Immature natural killer cell (primary cell): Measurements from ENCODE around the gene PABPC1L. TPM values are rescaled to one million over a fixed set of nuclear protein-coding genes. Genes with fewer than 3 reads are reported as not detected.

Source experiments
- DNase-seq, 3 donors: peaks; one replicate each; pipeline ENCODE4 v3.0.0; 2022; ENCODE audit warnings: mixed read lengths in 1 of 3
- H3K27ac Mint-ChIP-seq, 6 donors: one replicate each; pipeline ENCODE4 v1.8.0; 2020; ENCODE audit warnings: mixed read lengths in 6 of 6, mild to moderate bottlenecking in 5 of 6, inconsistent platforms in 4 of 6, moderate library complexity in 3 of 6
- H3K27me3 Mint-ChIP-seq, 3 donors: one replicate each; pipeline ENCODE4 v1.8.0; 2020 to 2021; ENCODE audit warnings: low read depth in 3 of 3, mild to moderate bottlenecking in 3 of 3, mixed read lengths in 3 of 3, moderate library complexity in 3 of 3, inconsistent platforms in 1 of 3
- H3K36me3 Mint-ChIP-seq, 3 donors: one replicate each; pipeline ENCODE4 v1.8.0; 2020; ENCODE audit warnings: mixed read lengths in 3 of 3, inconsistent platforms in 2 of 3, mild to moderate bottlenecking in 2 of 3
- H3K4me1 Mint-ChIP-seq, 2 donors: one replicate each; pipeline ENCODE4 v1.8.0; 2020; ENCODE audit warnings: inconsistent platforms in 2 of 2, mild to moderate bottlenecking in 2 of 2, mixed read lengths in 2 of 2, moderate library complexity in 1 of 2
- H3K4me3 Mint-ChIP-seq, 5 donors: one replicate each; pipeline ENCODE4 v1.8.0; 2020; ENCODE audit warnings: mild to moderate bottlenecking in 5 of 5, mixed read lengths in 5 of 5, inconsistent platforms in 3 of 5, moderate library complexity in 3 of 5
- H3K9me3 Mint-ChIP-seq, 6 donors: one replicate each; pipeline ENCODE4 v1.8.0; 2020; ENCODE audit warnings: mild to moderate bottlenecking in 6 of 6, mixed read lengths in 6 of 6, inconsistent platforms in 4 of 6, moderate library complexity in 3 of 6
- polyA plus RNA-seq, 3 donors: library from polyadenylated mRNA; unstranded; fragments of 300-500 nt; fragmentation: Illumina TruSeq; gene quantifications; one replicate each; pipeline ENCODE4 v1.2.3, GENCODE V29; 2021

The PABPC1L gene
- polyA plus RNA-seq, 3 donors from 2014 or later, result 0.99 TPM; not detected in 2

DNA sequence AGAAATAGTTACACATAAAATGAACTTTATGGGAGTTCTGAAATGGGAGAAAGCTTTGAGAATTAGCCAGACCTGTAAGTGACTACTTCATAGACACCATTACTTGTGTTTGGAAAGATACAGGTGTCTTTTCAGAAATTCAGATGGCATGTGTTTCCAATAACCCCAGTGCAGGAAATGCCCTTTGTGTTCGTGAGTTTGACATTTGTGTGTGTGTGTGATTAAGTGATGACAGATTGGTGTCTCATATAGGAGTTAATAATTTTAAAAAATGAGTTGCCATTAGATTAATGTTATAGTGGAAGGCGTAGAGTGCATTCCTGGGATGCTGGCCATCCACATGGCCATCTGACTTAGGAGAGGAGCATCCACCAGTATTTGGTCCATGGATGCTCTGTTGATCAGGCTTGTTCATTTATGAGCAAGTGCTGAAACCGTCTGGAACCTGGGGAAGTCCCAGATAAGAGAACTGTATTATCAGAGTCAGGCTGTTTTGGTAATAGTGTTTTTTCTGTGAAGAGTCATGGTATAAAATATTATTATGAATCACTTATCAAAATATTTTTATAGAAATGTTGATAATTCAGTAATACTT is 59.5 kb downstream of the PABPC1L start:
- peak overlapping the region; percentile 93 to 99 (median 96) for H3K4me3 Mint-ChIP-seq
- peaks cover 15 to 24% (median 18%) of the 10 kb centered on the region in 3 donors for H3K36me3 Mint-ChIP-seq
- DNase-seq, result no peak
- no peaks in the 10 kb centered on the region for H3K9me3 Mint-ChIP-seq
- peak overlapping the region; percentile 94 to 98 (median 96) for H3K27ac Mint-ChIP-seq
- peaks cover 67 to 86% of the 10 kb centered on the region in 2 donors for H3K4me1 Mint-ChIP-seq
- H3K27me3 Mint-ChIP-seq, result peaks cover 13 to 23% (median 14%) of the 10 kb centered on the region in 3 donors

DNA sequence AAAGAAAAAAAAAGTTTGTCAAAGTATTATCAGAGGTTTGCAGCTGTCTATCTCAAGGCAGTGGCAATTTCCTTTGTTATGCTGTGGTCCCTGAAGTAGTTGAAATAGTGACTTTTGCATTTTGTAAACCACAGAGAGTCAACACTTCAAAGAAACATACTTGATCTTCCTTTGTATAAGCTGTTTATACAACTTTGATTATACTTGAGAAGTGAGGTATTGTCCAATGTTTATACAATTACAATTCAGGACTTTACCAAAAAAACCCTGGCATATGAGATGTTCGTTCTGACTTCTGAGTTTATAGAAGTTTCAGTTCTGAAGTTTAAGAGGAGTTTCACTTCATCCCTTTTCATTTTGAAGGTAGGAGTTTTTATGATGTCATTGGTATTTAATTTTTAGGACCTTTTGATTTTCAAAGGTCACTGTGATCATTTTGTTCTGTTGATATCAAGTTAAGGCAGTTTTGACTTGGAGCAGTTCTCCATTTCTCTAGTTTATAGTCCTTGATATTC is 60.4 kb downstream of the PABPC1L start:
- Mint-ChIP-seq H3K9me3 (no peaks in the 10 kb centered on the region), H3K27me3 (peaks cover 13 to 23% (median 14%) of the 10 kb centered on the region in 3 donors), H3K36me3 (peaks cover 22 to 33% (median 26%) of the 10 kb centered on the region in 3 donors), H3K27ac (peak overlapping the region; percentile 94 to 98 (median 96)), H3K4me1 (peaks cover 70 to 92% of the 10 kb centered on the region in 2 donors), H3K4me3 (peak overlapping the region; percentile 79 to 99 (median 96))
- DNase-seq, result peak; percentile 57 to 68 (median 58)

DNA sequence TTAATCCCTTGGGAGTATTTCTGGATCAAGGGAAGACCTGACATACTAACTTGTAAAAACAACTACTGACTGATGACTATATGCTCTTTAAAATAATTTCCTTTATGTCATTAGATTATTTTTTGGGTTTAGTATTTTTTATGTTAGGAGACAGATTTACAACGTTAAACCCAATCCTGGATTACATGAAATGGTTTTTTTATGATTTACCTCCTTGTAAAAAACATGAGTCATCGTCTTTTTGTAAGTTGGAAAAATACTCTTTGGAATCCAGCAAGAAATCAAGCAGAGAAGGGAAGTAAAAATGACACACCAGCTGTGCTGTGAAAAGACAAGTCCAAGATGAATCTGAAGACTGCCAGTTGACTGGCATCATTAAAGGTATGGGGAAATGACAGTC is 63.2 kb downstream of the PABPC1L start:
- H3K27me3 Mint-ChIP-seq, result peaks cover 0 to 2% (median 0%) of the 10 kb centered on the region in 3 donors
- H3K4me1 Mint-ChIP-seq, result peaks cover 74 to 100% of the 10 kb centered on the region in 2 donors
- no peaks in the 10 kb centered on the region for H3K9me3 Mint-ChIP-seq
- H3K27ac Mint-ChIP-seq, result peak overlapping the region; percentile 73 to 96 (median 82)
- peak overlapping the region in 2 of 5 donors; percentile 25 to 45 for H3K4me3 Mint-ChIP-seq
- no peak for DNase-seq
- H3K36me3 Mint-ChIP-seq, result peaks cover 32 to 46% (median 35%) of the 10 kb centered on the region in 3 donors

DNA sequence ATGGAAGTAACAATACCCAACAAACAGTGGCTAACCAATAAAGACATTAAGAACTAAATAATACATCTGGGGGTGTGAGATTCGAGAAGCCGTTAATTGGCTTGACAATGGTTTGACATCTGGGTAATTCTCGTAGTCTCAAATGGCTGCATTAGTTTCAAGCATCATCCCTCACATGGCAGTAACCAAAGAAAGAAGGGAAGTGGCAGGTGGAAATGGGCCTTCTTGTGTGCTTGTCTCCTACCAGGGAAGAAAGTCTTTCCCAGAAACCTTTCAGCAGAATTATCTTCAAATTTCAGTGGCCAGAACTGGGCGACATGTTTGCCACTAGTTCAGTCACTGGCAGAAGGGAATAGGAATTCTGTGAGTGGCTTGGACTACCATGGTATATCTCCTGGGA is 66.8 kb downstream of the PABPC1L start:
- Mint-ChIP-seq H3K4me3 (no peak overlapping the region), H3K36me3 (peaks cover 31 to 63% (median 46%) of the 10 kb centered on the region in 3 donors), H3K9me3 (no peaks in the 10 kb centered on the region), H3K4me1 (peaks cover 70 to 98% of the 10 kb centered on the region in 2 donors), H3K27ac (peak overlapping the region; percentile 96 to 99 (median 97)), H3K27me3 (peaks cover 2 to 8% (median 5%) of the 10 kb centered on the region in 3 donors)
- DNase-seq, result no peak

DNA sequence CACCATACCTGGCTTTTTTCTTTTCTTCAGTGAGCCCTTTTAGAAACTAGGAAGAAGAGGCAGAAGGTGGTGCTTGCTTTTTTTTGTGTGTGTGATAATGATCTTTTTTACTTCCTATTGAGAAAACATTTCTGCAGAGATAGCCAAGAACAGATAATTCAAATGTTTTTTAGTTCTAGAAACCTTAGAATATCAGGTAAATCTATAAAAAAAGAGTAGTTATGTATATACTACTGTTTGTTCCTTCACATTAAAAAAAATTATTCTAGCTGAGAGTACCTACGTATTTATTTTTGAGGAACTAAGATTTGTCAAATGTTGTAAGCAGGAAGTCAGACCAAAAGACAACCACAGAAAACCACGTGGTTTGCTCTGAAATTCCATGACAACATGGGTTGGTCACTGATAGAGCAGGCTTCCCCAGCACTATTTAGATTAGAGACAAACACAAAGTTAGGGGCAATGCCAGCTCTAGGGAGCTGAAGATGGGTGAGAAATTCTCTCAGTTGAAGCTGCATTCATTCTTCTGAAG is 69.3 kb downstream of the PABPC1L start:
- DNase-seq, result peak; percentile 83 to 85 (median 84)
- Mint-ChIP-seq H3K4me1 (peaks cover 67 to 93% of the 10 kb centered on the region in 2 donors), H3K27ac (peak overlapping the region; percentile 96 to 99 (median 97)), H3K27me3 (peaks cover 2 to 8% (median 5%) of the 10 kb centered on the region in 3 donors), H3K4me3 (peak overlapping the region; percentile 68 to 88 (median 81)), H3K36me3 (peaks cover 29 to 65% (median 49%) of the 10 kb centered on the region in 3 donors), H3K9me3 (no peaks in the 10 kb centered on the region)

DNA sequence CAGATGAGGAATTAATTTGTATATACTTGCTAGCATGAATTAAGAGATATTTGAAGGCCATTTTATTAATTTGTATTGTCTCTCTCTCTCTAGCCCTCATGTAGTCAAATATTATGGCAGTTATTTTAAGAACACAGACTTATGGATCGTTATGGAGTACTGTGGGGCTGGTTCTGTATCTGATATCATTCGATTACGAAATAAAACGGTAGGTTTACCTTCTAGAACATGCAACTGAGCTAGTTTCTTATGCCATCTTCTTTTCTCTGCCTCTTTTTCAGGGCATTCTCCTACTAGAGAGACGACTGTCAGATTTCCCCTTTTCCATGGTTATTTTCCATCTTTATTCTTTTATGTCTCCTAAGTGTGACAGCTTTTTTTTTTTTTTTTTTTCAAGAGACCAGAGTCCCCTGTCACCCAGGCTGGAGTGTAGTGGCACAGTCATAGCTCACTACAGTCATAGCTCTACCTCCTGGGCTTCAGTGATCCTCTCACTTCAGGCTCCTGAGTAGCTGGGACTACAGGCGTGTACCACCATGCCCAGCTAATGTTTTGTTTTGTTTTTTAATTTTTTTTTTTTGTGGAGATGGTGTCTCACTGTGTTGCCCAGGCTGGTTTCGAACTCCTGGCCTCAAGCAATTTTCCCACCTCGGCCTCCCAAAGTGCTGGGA is 72.0 kb downstream of the PABPC1L start:
- no peak for DNase-seq
- Mint-ChIP-seq H3K4me3 (no peak overlapping the region), H3K27ac (peak overlapping the region; percentile 72 to 99 (median 96)), H3K4me1 (peaks cover 71 to 90% of the 10 kb centered on the region in 2 donors), H3K9me3 (no peaks in the 10 kb centered on the region), H3K27me3 (peaks cover 2 to 8% (median 5%) of the 10 kb centered on the region in 3 donors), H3K36me3 (peaks cover 16 to 42% (median 34%) of the 10 kb centered on the region in 3 donors)

DNA sequence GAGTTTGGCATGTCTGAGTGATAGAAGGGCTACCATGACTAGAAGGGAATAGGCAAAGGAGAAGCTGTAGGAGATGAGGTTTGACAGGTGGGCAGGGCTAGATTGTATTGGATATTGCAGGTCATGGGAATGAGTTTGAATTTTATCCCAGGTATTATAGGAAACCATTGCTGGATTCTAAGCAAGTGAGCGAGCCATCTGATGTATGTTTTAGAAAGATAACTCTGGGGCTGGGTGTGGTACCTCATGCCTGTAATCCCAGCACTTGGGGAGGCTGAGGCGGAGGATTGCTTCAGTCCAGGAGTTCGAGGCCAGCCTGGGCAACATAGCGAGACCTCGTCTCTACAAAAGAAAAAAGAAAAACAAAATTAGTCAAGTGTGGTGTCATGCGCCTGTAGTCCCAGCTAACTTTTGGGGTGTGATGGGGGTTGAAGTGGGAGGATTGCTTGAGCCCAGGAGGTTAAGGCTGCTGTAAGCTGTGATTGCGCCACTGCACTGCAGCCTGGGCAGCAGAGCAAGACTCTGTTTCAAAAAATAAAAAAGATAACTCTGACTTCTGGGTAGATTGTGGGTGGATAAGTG is 73.3 kb downstream of the PABPC1L start:
- peak overlapping the region; percentile 72 to 99 (median 82) for H3K27ac Mint-ChIP-seq
- H3K36me3 Mint-ChIP-seq, result peaks cover 16 to 41% (median 33%) of the 10 kb centered on the region in 3 donors
- peak overlapping the region in 3 of 5 donors; percentile 20 to 48 (median 31) for H3K4me3 Mint-ChIP-seq
- no peak for DNase-seq
- peaks cover 60 to 88% of the 10 kb centered on the region in 2 donors for H3K4me1 Mint-ChIP-seq
- peaks cover 2 to 8% (median 5%) of the 10 kb centered on the region in 3 donors for H3K27me3 Mint-ChIP-seq
- H3K9me3 Mint-ChIP-seq, result no peaks in the 10 kb centered on the region

DNA sequence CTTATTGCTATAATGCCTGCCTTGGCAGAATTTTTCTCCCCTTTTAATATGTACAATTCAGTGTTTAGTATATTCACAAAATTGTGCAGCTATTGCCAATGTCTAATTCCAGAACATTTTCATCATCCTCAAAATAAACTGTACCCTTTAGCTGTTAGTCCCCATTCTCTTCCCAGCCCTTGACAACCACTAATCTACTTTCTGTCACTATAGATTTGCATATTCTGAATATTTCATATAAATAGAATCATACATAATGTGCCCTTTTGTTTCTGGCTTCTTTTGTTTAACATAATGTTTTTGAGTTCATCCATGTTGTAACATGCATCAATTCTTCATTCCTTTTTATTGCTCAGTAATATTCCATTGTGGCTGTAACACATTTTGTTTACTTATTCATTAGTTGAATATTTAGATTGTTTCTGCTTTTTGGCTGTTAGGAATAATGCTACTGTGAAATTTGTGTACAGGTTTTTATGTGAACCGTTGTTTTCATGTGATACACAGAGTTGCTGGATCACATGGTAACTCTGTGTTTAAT is 78.8 kb downstream of the PABPC1L start:
- Mint-ChIP-seq H3K36me3 (peaks cover 3 to 22% (median 21%) of the 10 kb centered on the region in 3 donors), H3K4me3 (peak overlapping the region in 1 of 5 donors; percentile 53), H3K27ac (peak overlapping the region; percentile 22 to 95 (median 84)), H3K9me3 (no peaks in the 10 kb centered on the region), H3K27me3 (no peaks in the 10 kb centered on the region), H3K4me1 (peaks cover 68 to 91% of the 10 kb centered on the region in 2 donors)
- DNase-seq, result no peak

Other genes with a start within 250 kb of the PABPC1L start
- gene CCN5, start 194.7 kb upstream of the PABPC1L start, polyA plus RNA-seq, result not detected
- not detected for gene KCNK15, start 164.2 kb upstream of the PABPC1L start, polyA plus RNA-seq
- not detected for gene RIMS4, start 99.5 kb upstream of the PABPC1L start, polyA plus RNA-seq
- gene YWHAB, start 24.4 kb upstream of the PABPC1L start, polyA plus RNA-seq, result 100 to 1,000 TPM; 541 to 648 (median 556) TPM
- 10 to 100 TPM; 13.4 to 30.0 (median 24.8) TPM for gene TOMM34, start 50.3 kb downstream of the PABPC1L start, polyA plus RNA-seq
- 100 to 1,000 TPM; 122 to 256 (median 133) TPM for gene STK4, start 56.5 kb downstream of the PABPC1L start, polyA plus RNA-seq
- under 1 TPM in 1 of 3 donors, not detected in 2; 0.04 TPM for gene KCNS1, start 191.1 kb downstream of the PABPC1L start, polyA plus RNA-seq
- gene WFDC5, start 205.1 kb downstream of the PABPC1L start, polyA plus RNA-seq, result not detected
- gene WFDC12, start 214.4 kb downstream of the PABPC1L start, polyA plus RNA-seq, result not detected